Esophagus muscularis mucosa (tissue), 4 donors: ENCODE data around the gene SV2B. TPM values are rescaled to one million over a fixed set of nuclear protein-coding genes. Genes with fewer than 3 reads are reported as not detected.

ENCODE experiments used
- DNase-seq: peaks from one replicate; pipeline ENCODE4 v3.0.0-alpha.2; 2017; ENCODE audit errors: extremely low spot score
- H3K27ac ChIP-seq, 4 donors: fragments of 200-600 bp; sonication (generic); replicated peaks in 1 of 4; 1 replicate in 3 of 4; 2 replicates in 1 of 4; pipeline ENCODE4 v1.5.1; 2016 to 2019; ENCODE audit warnings: mild to moderate bottlenecking in 1 of 4
- H3K27me3 ChIP-seq, 4 donors: fragments of 200-600 bp; sonication (generic); one replicate each; pipeline versions ENCODE4 v1.5.1 to v1.6.0; 2016 to 2019
- H3K36me3 ChIP-seq, 4 donors: fragments of 200-600 bp; sonication (generic); one replicate each; pipeline ENCODE4 v1.5.1; 2016 to 2019
- H3K4me1 ChIP-seq, 4 donors: fragments of 200-600 bp; sonication (generic); one replicate each; pipeline ENCODE4 v1.5.1; 2016 to 2019
- H3K4me3 ChIP-seq, 4 donors: fragments of 200-600 bp; sonication (generic); 1 replicate in 2 of 4; 2 replicates in 2 of 4; pipeline ENCODE4 v1.5.1; 2016 to 2019; ENCODE audit warnings: mild to moderate bottlenecking in 4 of 4, moderate library complexity in 1 of 4
- H3K9me3 ChIP-seq, 4 donors: fragments of 200-600 bp; sonication (generic); 1 replicate in 3 of 4; 2 replicates in 1 of 4; pipeline ENCODE4 v1.5.1; 2016 to 2019
- EP300 ChIP-seq: sonication (generic); formaldehyde crosslinking; IDR thresholded peaks from one replicate; pipeline ENCODE4 v1.6.1; 2017; ENCODE audit warnings: antibody characterized with exemption
- POLR2A ChIP-seq: fragments of 450-650 bp; IDR thresholded peaks from one replicate; pipeline ENCODE4 v1.6.1; 2017; ENCODE audit warnings: antibody characterized with exemption, moderate library complexity, mild to moderate bottlenecking, low read depth
- POLR2AphosphoS5 ChIP-seq, 2 donors: sonication (generic); formaldehyde crosslinking; IDR thresholded peaks; one replicate each; pipeline ENCODE4 v1.6.1; 2017; ENCODE audit warnings: antibody characterized with exemption in 2 of 2
- WGBS: methylation state at CpG from one replicate; pipeline ENCODE4 v1.1.5; 2018; 5-methylcytosine and 5-hydroxymethylcytosine counted together
- intact Hi-C: fragments of 100-400 bp; cut with DNase I; formaldehyde crosslinking; loops from one replicate; pipeline ENCODE4 v1.15.1; 2023
- total RNA-seq, 4 donors: library from RNA; depleted of rRNA; stranded (reverse); fragments of >200 nt; gene quantifications; one replicate each; pipeline versions ENCODE4 v1.1.0 to v1.2.1, GENCODE V29; 2016
- TF ChIP-seq, protein P1 (sequence below), 3 experiments: fragments of 200-600 bp in 2 of 3; fragments of 450-650 bp in 1 of 3; sonication (generic) in 2 of 3; IDR thresholded peaks; one replicate each; pipeline ENCODE4 v1.5.1; 2017 to 2019; ENCODE audit warnings: antibody characterized with exemption in 3 of 3, mild to moderate bottlenecking in 2 of 3, moderate library complexity in 1 of 3

SV2B gene
- total RNA-seq, 4 donors from 2014 or later: 1.9 to 3.0 (median 2.1) TPM

DNA sequence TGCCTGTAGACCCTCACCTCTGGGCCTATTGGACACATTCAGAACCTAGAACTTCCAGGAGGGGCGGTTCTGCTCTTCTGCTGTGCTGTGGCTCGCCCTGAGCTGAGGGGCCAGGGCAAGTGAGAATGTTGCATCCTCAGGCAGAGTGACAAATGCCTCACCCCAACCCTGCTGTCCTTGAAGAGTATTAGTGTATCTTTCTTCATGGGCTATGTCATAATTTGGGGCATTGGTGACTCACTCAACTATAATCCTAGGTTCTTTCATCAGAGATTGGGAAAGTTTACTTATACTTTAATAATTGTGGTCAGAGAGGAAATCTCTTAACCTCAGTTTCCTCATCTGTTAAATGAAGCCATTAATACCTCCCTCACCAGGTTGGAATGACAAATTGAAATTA is 143.8 kb downstream of the SV2B start:
- WGBS: 94% methylated on average over 2 of the region's 2 CpGs
- no peaks in the 10 kb centered on the region for H3K27me3 ChIP-seq
- no peaks in the 10 kb centered on the region for H3K36me3 ChIP-seq
- H3K9me3 ChIP-seq: no peaks in the 10 kb centered on the region
- no peak overlapping the region for H3K27ac ChIP-seq
- H3K4me3 ChIP-seq: no peak overlapping the region
- DNase-seq: no peak
- peaks cover 0 to 3% (median 0%) of the 10 kb centered on the region in 4 donors for H3K4me1 ChIP-seq
- intact Hi-C loops: no loop called here
- TF ChIP-seq, protein P1, sequence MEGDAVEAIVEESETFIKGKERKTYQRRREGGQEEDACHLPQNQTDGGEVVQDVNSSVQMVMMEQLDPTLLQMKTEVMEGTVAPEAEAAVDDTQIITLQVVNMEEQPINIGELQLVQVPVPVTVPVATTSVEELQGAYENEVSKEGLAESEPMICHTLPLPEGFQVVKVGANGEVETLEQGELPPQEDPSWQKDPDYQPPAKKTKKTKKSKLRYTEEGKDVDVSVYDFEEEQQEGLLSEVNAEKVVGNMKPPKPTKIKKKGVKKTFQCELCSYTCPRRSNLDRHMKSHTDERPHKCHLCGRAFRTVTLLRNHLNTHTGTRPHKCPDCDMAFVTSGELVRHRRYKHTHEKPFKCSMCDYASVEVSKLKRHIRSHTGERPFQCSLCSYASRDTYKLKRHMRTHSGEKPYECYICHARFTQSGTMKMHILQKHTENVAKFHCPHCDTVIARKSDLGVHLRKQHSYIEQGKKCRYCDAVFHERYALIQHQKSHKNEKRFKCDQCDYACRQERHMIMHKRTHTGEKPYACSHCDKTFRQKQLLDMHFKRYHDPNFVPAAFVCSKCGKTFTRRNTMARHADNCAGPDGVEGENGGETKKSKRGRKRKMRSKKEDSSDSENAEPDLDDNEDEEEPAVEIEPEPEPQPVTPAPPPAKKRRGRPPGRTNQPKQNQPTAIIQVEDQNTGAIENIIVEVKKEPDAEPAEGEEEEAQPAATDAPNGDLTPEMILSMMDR (IDR thresholded peaks at IDR 0.05): no peak
- TF ChIP-seq EP300 (no peak), POLR2AphosphoS5 (IDR thresholded peaks at IDR 0.05) (no peak), POLR2A (no peak)

DNA sequence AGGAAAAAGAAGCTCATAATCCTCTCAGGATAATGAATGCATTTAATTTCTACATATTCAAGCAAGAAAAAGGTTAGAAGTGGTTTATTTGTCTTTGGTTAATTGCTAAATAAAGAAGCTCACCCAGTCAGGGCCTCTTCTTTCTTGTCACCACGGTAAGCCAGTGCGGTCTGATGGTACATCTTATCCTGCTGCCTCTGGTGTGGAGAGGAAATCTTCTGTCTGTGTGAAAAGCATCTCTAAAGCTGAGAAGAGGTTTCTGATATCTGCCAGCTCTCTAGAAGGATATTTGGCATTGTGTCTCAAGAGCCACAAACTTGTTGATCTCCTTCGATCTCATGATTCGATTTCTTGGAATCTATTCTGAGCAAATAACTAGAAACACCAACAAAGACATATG is 144.9 kb downstream of the SV2B start:
- Histone ChIP-seq H3K4me3 (no peak overlapping the region), H3K27ac (no peak overlapping the region), H3K27me3 (no peaks in the 10 kb centered on the region), H3K9me3 (no peaks in the 10 kb centered on the region), H3K36me3 (no peaks in the 10 kb centered on the region), H3K4me1 (no peaks in the 10 kb centered on the region)
- TF ChIP-seq, protein P1 (IDR thresholded peaks at IDR 0.05): no peak
- TF ChIP-seq POLR2A (no peak), EP300 (no peak), POLR2AphosphoS5 (IDR thresholded peaks at IDR 0.05) (no peak)
- DNase-seq: no peak
- intact Hi-C loops: no loop called here
- 91% methylated on average over 4 of the region's 4 CpGs for WGBS

DNA sequence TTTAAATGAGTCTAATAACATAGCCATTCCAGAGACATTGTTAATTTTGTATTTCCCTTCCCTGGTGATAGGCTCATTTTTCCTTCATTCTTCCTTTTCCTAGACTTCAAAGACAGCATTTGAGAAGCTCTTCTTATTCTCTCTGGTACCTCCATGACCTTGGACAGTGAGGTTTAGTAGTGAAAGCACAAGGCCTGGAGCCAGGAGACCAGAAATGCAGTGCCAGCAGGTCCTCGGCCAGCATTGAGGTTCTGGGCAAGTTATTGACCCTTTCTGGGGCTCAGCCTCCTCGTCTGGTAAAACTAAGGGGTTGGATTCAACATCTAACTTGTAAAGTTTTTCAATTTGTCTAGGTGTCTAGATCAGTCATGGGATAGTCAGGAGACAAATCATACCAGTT is 146.9 kb downstream of the SV2B start:
- Histone ChIP-seq H3K4me3 (no peak overlapping the region), H3K36me3 (no peaks in the 10 kb centered on the region), H3K27me3 (no peaks in the 10 kb centered on the region), H3K4me1 (no peaks in the 10 kb centered on the region), H3K27ac (no peak overlapping the region), H3K9me3 (no peaks in the 10 kb centered on the region)
- DNase-seq: no peak
- intact Hi-C loops: no loop called here
- TF ChIP-seq, protein P1 (IDR thresholded peaks at IDR 0.05): no peak
- no peak for TF ChIP-seq POLR2AphosphoS5 (IDR thresholded peaks at IDR 0.05)
- TF ChIP-seq EP300: no peak
- no peak for TF ChIP-seq POLR2A
- WGBS: 73% methylated on average over 2 of the region's 2 CpGs

DNA sequence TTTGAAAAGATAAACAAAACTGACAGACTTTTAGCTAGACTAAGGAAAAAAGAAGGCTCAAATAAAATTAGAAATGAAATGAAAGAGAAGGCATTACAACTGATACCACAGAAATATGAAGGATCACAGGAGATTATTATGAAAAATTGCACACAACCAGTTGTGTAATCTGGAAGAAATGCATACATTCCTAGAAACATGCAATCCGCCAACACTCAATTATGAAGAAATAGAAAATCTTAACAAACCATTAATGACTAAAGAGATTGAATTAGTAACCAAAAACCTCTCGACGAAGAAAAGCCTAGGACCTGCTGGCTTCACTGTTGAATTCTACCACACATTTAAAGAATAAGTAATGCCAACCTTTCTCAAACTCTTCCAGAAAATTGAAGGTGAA is 149.5 kb downstream of the SV2B start:
- Histone ChIP-seq H3K4me3 (no peak overlapping the region), H3K9me3 (no peaks in the 10 kb centered on the region), H3K36me3 (no peaks in the 10 kb centered on the region), H3K27ac (no peak overlapping the region), H3K4me1 (no peaks in the 10 kb centered on the region), H3K27me3 (no peaks in the 10 kb centered on the region)
- WGBS: 59% methylated on average over 3 of the region's 3 CpGs
- no peak for DNase-seq
- intact Hi-C loops: no loop called here
- TF ChIP-seq POLR2A (no peak), POLR2AphosphoS5 (IDR thresholded peaks at IDR 0.05) (no peak), EP300 (no peak)
- TF ChIP-seq, protein P1 (IDR thresholded peaks at IDR 0.05): no peak

DNA sequence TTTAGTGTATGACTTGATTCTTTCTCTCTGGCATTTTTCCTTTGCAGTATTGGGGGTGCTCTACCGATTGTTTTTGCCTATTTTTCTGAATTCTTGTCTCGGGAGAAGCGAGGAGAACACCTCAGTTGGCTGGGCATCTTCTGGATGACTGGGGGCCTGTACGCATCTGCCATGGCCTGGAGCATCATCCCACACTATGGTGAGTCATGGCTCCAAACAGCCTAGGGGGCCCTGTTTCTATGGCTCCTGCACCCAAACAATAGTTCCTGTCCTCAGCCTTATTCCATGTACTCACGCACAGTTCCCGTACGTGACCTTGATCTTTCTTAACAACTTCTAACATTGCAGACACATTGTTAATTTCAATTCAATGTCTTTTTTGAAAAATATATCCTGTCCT is 152.3 kb downstream of the SV2B start:
- no peaks in the 10 kb centered on the region for H3K9me3 ChIP-seq
- TF ChIP-seq, protein P1 (IDR thresholded peaks at IDR 0.05): no peak
- no peak for TF ChIP-seq POLR2A
- no peak for TF ChIP-seq POLR2AphosphoS5 (IDR thresholded peaks at IDR 0.05)
- TF ChIP-seq EP300: no peak
- H3K4me1 ChIP-seq: no peaks in the 10 kb centered on the region
- H3K4me3 ChIP-seq: no peak overlapping the region
- intact Hi-C loops: no loop called here
- H3K27me3 ChIP-seq: no peaks in the 10 kb centered on the region
- no peak for DNase-seq
- no peak overlapping the region for H3K27ac ChIP-seq
- no peaks in the 10 kb centered on the region for H3K36me3 ChIP-seq
- 90% methylated on average over 7 of the region's 7 CpGs for WGBS
